Measurements from ENCODE around the gene MAOB. TPM values are rescaled to one million over a fixed set of nuclear protein-coding genes. Genes with fewer than 3 reads are reported as not detected.

Gene MAOB
- total RNA-seq, result under 0.01 TPM in 2 replicates

GRCh38 chrX:43882294-43882681 lies at the start of gene MAOB:
Gene MAOB, minus strand, starts transcription at chrX:43882450. Its CDS starts 151 bp downstream, at chrX:43882299.

Other genes with a start within 250 kb of the MAOB start
- 26.0 and 45.6 TPM in 2 replicates for gene MAOA, start 226.2 kb downstream of the MAOB start, total RNA-seq
- 2.2 and 2.7 TPM in 2 replicates for gene NDP, start 90.9 kb upstream of the MAOB start, total RNA-seq